CD8-positive, alpha-beta memory T cell (primary cell): ENCODE measurements around the gene OR5AK2. TPM values are rescaled to one million over a fixed set of nuclear protein-coding genes. Genes with fewer than 3 reads are reported as not detected.

Experiments
- polyA plus RNA-seq: library from polyadenylated mRNA; unstranded; fragments of 300-500 nt; fragmentation: Illumina TruSeq; gene quantifications from one replicate; pipeline ENCODE4 v1.2.3, GENCODE V29; 2021
- total RNA-seq, 2 experiments: library from RNA; stranded (reverse); gene quantifications; one replicate each; pipeline ENCODE4 v1.2.3, GENCODE V29; 2021

Gene OR5AK2
- total and polyA plus RNA-seq, 3 experiments from 2014 or later, result not detected

Other genes starting within 250 kb of the OR5AK2 start
- not detected for gene OR9G4, start 240.2 kb upstream of the OR5AK2 start, total RNA-seq
- gene OR9G4, start 240.2 kb upstream of the OR5AK2 start, polyA plus RNA-seq, result not detected
- not detected for gene LRRC55, start 193.0 kb downstream of the OR5AK2 start, total RNA-seq
- gene LRRC55, start 193.0 kb downstream of the OR5AK2 start, polyA plus RNA-seq, result not detected
- gene APLNR, start 248.3 kb downstream of the OR5AK2 start, total RNA-seq, result not detected
- not detected for gene APLNR, start 248.3 kb downstream of the OR5AK2 start, polyA plus RNA-seq